Activated CD8-positive, alpha-beta memory T cell treated with anti-CD3 and anti-CD28 coated beads for 24 hours (primary cell): ENCODE data around the gene FILIP1L.

Experiments
- DNase-seq: peaks from one replicate; pipeline ENCODE4 v3.0.0-alpha.2; 2020

Gene FILIP1L

DNA sequence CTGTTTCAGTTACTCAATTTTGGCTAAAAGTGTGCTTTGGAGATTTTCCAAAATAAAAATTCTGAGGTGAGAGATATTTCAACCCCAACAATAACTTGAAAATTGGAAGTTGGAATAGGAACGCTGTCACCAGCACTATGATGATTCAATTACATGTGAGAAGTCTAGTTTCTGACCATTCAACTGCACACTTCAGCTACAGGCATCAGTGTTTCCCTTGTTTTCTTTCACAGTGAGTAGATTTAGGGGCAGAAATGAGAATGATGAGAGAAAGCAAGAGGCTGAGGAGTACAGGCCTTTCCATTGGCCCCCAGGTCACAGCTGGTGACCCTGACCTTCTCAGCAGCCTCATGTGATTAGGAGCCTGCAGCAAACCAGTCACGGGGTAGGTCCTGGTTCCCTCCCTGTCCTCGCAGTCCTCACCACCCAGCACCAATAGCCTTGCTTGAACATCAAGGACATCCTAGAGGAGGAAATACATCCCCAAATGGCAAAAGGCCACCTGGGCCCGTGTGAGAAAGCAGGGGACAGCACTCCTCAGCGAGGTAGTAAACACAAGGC lies 10.0 kb upstream of the FILIP1L start:
- DNase-seq = no peak

GRCh38 chr3:100123112-100123511 lies 8.8 kb upstream of the FILIP1L start:
- no peak for DNase-seq

DNA sequence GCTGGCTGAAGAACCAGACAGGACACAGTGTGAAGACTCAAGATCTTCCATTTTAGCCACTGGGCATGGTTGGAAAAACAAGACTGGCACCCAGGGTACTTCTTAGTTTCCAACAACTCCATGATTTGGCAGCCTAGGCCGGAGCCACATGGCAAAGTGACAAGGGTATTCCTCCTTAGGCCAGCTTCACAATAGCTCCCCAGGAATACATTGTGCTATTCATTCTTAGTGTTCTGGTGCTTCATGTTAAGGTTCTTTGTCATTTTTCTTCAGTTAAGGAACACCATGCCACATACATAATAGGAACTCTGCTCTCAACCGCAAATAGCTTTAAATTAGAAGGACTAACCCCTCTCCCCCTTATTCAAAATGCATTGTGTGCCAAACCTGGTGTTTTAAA lies 8.0 kb upstream of the FILIP1L start:
- DNase-seq = no peak

DNA sequence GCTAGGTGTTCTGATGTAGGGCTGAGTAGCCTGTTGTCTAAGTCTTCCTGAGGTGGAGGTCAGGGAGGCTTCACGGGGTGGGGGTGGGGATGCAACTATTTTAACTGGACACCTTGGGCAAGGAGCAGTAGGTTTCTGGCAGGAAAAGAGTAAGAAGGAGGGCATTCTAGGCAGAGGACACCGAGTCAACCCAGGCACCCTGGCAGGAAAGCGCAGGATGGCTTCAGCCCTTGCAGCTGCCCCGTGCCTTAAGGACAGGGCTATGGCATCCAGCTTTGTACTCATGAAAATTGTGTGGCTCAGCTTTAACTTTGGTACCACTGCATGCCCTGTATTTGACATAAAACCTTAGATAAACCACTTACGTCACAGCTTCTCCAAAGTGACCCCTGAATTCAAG lies 6.4 kb upstream of the FILIP1L start:
- no peak for DNase-seq

DNA sequence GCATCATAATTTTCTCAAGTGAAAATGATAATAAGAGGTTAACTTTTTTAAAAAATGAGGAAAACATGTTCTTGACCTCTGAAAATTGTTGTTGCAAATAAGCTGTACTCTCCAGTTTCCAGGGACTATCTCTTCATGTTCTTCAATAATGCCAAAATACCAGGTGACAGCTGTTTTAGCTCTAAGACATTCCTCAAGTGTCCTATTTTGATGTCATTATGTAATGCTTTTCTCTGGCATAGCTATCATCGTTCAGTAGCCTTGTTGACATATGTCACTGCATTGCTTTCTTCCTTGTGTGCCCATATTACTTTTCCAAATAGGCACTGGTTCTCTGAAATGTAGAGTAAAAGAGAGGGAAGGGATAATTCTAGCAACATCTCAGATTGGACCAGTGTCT lies 5.7 kb upstream of the FILIP1L start:
- DNase-seq = no peak

DNA sequence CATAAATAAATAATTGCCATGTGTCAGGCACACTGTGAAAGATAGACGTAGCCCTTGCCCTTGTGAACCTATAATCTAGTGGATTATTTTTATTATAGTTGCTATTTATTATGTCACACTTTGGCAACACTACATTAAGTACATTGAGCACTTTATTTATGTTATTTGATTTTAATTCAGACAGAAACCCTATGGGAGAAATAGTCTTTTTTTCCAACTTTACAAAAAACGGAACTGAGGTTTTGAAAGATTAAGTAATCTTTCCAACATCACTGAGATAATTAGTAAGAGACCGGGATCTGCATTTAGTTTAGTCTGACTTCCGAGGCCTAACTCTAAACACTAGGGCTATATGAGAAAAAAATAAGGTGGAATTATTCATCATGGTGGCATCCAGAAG lies 2.8 kb upstream of the FILIP1L start:
- DNase-seq = no peak

GRCh38 chr3:100113723-100114412 lies 433 bp downstream of the FILIP1L start:
- no peak for DNase-seq

DNA sequence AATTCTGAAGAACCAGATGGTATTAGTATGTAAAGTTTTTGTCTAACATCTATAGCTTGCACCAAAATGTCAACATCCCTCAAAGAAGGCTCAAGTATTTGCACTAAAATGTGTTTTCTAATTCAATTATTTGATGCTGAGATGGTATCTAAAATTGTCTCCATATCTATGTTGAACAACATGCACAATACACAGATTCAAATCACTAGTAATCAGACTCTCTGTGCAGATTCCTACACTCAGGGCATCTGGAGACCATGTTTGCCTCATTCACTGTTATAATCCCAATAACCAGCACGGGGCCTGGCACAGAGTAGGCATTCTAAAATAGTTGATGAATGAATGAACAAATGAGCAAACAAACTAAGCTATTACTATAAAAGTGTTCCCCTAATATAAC lies 2.6 kb downstream of the FILIP1L start:
- DNase-seq = no peak

- no peak for DNase-seq
Observed at GRCh38 chr3:100110162-100110561, 4.1 kb downstream of the FILIP1L start.

DNA sequence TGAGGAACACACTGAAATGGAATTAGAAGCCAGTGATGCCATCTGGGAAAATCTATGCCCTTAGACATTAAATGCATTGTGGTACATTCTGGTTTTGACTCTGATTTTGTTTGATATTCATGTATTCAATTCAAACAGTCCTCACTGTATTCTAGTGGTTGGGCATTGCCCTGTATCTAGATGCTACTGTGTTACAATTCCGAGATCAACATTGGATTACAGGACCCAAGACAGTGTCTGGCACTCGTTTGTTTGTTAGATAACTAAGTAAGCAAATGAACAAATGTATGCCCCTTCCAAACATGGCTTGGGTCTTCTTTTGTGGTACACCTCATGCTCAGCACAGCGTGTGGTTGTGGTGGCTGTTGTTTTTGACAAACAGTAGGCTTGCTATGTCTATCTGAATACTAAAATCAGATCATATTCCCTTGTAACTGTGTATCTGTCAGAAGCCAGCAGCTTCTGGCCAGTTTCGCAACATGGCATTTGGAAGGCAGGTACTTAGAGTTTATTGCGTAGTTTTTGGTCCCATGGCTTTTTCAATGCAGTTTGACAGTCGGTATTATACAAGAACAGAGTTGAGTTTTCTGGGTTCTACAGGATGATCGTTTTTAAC lies 5.7 kb downstream of the FILIP1L start:
- no peak for DNase-seq

GRCh38 chr3:100107221-100107814 lies 7.0 kb downstream of the FILIP1L start:
- no peak for DNase-seq

DNA sequence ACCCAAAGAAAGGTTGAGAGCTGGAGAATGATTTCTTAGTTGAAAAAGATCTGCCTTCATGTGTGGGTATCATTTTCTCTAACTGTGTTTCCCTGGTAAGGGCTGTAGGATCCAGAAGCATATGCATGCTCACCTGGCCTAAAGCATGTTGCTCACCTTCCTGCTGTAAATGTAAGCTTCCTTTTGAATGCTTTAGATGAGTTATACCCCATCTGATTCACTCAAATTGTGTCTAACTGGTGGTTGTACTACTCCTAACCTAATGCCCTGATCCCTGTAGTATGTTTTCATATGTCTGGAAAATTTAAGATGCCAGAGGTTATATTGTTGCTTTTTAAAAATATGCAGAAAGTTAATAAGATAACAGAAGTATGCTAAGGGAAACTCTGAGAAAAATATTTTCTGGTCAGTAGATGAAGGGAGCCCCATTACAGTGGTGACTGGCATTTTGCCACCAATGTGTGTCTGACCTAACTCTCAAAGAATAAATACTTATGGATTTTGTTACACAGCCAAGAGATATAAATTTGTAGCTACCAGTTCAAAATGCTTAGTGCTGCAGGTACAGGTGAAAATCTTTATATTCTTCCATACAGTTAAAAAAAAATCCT lies 7.7 kb downstream of the FILIP1L start:
- no peak for DNase-seq

DNA sequence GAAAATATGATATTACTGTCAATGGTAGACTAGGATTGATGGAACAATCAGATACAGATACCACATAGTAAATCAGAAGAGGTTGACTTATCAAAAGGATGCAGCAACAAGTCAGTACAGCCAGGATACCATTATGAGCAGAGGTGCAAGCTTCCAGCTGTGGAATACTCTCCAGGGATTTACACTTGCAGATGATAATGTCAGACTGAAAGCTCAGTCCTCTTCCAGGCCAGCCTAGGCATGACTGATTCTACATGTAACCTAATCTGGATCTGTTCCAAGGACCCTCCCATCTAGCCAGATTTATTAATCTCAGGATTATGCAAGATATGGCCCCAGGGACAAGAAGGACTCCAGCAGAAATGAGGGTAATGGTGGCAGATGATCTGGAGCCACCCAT lies 8.2 kb downstream of the FILIP1L start:
- DNase-seq = no peak

- DNase-seq = no peak
Observed at GRCh38 chr3:100105501-100105900, 8.8 kb downstream of the FILIP1L start.

GRCh38 chr3:100104817-100105413 lies 9.4 kb downstream of the FILIP1L start:
- DNase-seq = no peak

- no peak for DNase-seq
Observed at GRCh38 chr3:100104442-100104798, 9.9 kb downstream of the FILIP1L start.

DNA sequence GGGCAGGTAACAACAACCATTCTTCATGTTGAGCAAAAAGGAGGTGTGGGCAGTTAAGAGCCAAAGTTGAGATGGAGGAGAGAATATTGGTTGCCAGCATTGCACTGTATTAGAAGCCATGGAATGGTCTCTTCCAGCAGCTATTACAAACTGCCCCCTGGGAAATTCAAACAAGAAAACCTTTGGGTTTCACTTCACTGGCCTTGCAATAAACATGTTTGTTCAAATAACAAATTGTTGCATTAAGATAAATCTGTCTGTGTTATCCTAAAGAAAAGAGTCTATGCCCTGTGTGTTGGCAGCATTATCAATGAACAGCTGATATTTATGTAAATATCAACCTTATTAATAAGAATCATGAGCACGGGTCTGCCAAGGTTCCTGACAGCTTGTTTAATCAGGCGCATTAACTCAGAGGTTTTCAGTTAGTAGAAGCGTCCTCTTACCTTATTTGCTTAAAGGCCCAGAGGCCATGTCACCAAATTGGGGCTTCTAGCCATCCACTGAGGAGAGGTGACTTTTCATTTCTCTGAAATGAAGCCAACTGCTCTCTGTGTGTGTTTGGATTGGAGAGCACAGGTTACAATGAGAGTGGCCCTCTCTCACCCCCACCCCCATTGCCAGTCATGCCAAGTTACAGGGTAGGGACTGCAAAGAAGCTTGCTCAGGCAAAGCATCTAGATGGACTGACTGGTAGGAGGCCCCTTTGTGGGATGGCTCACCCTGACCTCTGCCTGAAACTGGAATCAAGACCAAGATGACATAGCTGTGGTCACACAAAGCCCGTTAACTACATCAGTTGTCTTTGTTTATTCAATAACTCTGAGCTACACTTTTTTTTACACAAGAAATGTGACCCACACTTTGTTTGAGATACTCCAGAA lies 10.5 kb downstream of the FILIP1L start:
- no peak for DNase-seq

GRCh38 chr3:100102757-100103156 lies 11.5 kb downstream of the FILIP1L start:
- no peak for DNase-seq

- no peak for DNase-seq
Observed at GRCh38 chr3:100100425-100100824, 13.9 kb downstream of the FILIP1L start.

DNA sequence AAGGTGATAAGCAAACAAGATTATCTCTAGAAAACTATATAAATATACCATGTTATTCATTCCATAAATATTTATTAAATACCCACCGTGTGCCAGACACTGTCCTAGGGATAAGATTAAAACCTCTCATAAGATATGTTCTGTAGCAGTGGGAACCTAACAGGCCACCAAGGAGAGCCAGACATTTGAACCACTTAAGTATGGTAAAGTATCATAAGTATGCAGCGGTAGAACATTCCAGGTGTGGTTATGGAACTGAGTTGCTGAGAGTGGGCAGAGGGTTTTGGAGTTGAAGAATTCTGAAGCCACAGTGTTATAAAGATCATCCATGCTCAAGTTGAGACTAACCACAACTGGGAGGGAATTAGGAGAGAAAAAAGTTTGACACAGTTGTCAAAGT lies 14.7 kb downstream of the FILIP1L start:
- no peak for DNase-seq

GRCh38 chr3:100098784-100099070 lies 15.6 kb downstream of the FILIP1L start:
- no peak for DNase-seq

DNA sequence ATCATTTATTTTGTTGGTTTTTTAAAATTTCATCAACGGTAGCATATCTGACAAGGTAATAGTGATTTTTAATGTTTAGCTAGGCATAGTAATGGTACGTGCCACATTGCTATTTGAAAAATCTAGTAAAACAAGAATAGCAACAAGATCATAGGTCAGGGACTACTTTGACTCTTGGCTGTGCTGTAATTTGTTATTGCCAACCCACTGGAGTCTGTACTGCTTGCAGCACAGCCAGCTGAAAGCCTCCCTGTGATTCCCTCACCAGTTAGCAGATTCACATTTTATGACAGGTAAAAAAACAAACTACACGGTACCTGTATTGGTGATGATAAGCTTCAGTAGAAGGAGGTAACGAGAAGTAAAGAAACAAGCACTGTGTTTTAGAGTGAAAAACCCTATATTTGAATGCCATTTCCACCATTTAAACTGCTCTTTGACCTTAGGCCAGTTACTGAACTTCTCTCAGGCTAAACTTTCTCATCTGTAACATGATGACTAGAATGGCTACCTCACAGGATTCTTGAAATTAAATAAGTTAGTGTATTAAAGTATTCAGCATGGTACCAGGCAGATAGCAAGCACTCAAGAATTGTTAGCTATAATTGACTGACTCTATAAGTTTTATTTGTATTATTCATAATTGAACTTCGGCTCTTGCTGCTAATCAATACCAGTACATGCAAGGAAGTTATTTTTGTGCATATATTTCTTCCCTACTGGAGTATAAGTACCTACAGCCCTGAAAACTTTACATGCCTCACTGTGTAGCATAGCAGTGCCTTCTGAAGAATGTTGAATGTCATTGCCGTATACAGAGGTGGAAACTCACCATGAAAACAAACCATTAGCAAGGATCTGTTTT lies 16.1 kb downstream of the FILIP1L start:
- no peak for DNase-seq
